A549 (cell line): ENCODE results near the gene EXOC3L2. TPM values are rescaled to one million over a fixed set of nuclear protein-coding genes. Genes with fewer than 3 reads are reported as not detected.

Experiments
- ATAC-seq, 2 experiments: fragments of 200-7000 bp in 1 of 2; fragments of >200 bp in 1 of 2; cut with Nextera tagmentation in 1 of 2; cut with Tn5 transposase in 1 of 2; 3 replicates each; pipeline versions ENCODE4 v1.8.0 to v1.9.1; 2018 to 2020; ENCODE audit warnings: mild to moderate bottlenecking in 1 of 2, moderate library complexity in 1 of 2
- CTCF ChIA-PET: fragments of 300-600 bp; sonication (Branson Sonifier 250); formaldehyde crosslinking; extraction: SDS; loops from one replicate; lab custom pipeline; 2021; ENCODE audit warnings: antibody characterized with exemption, inconsistent platforms; lab: Yijun Ruan, JAX
- POLR2A ChIA-PET: fragments of 350-600 bp; formaldehyde crosslinking; extraction: SDS; loops from one replicate; lab custom pipeline; 2021; ENCODE audit warnings: antibody characterized with exemption, inconsistent platforms; lab: Yijun Ruan, JAX
- DNase-seq, 2 experiments: peaks; one replicate each; pipeline versions ENCODE4 v3.0.0 to v3.0.0-alpha.2; 2011 to 2016; ENCODE audit warnings: low read depth in 1 of 2, low spot score in 1 of 2
- FAIRE-seq: peaks from 2 replicates; lab custom pipeline; 2011; peaks lifted over from hg19 to GRCh38; lab: Jason Lieb, UNC
- H3K27ac ChIP-seq, 2 experiments: fragments of >200 bp; sonication (Bioruptor Twin); formaldehyde crosslinking; 3 replicates each; pipeline ENCODE4 v1.5.1; 2016 to 2017
- H3K4me1 ChIP-seq: fragments of >200 bp; sonication (Bioruptor Twin); formaldehyde crosslinking; 3 replicates; pipeline ENCODE4 v1.6.1; 2016
- H3K4me2 ChIP-seq: fragments of >200 bp; sonication (Bioruptor Twin); formaldehyde crosslinking; 3 replicates; pipeline ENCODE4 v1.6.1; 2016
- H3K4me3 ChIP-seq: fragments of >200 bp; sonication (Bioruptor Twin); formaldehyde crosslinking; 3 replicates; pipeline ENCODE4 v1.5.1; 2016
- H3K9me3 ChIP-seq: fragments of >200 bp; sonication (Bioruptor Twin); formaldehyde crosslinking; 3 replicates; pipeline ENCODE4 v1.6.1; 2016
- ATOH8 ChIP-seq: fragments of 250-450 bp; sonication (Bioruptor Pico); IDR thresholded peaks from 2 replicates; pipeline ENCODE4 v1.5.0; 2020; ENCODE audit warnings: low read depth, mild to moderate bottlenecking, moderate library complexity
- BCL3 ChIP-seq: fragments of >200 bp; sonication (Bioruptor Twin); formaldehyde crosslinking; IDR thresholded peaks from 3 replicates; pipeline ENCODE4 v1.6.1; 2016
- BHLHE40 ChIP-seq: IDR thresholded peaks from 2 replicates; pipeline ENCODE4 v1.6.1; 2012; ENCODE audit warnings: low read depth, low read length, inconsistent platforms
- CBX2 ChIP-seq: fragments of 200-600 bp; sonication (generic); IDR thresholded peaks from 2 replicates; pipeline ENCODE4 v1.6.1; 2016; ENCODE audit warnings: low read depth, mild to moderate bottlenecking, borderline replicate concordance
- CBX8 ChIP-seq: fragments of 200-600 bp; sonication (generic); IDR thresholded peaks from 2 replicates; pipeline ENCODE4 v1.6.1; 2016
- CEBPB ChIP-seq, 2 experiments: fragments of >200 bp in 1 of 2; sonication (Bioruptor Twin) in 1 of 2; formaldehyde crosslinking in 1 of 2; IDR thresholded peaks; 2 replicates each; pipeline ENCODE4 v1.6.1; 2012 to 2016
- ESRRA ChIP-seq: fragments of 150-350 bp; IDR thresholded peaks from 2 replicates; pipeline ENCODE4 v1.6.1; 2014; ENCODE audit warnings: mild to moderate bottlenecking, low read length, borderline replicate concordance
- FOXS1 ChIP-seq: fragments of 250-450 bp; sonication (Bioruptor Pico); IDR thresholded peaks from 2 replicates; pipeline ENCODE4 v1.5.0; 2020; ENCODE audit warnings: mild to moderate bottlenecking, moderate library complexity
- GATA3 ChIP-seq: IDR thresholded peaks from 2 replicates; pipeline ENCODE4 v1.6.1; 2012; ENCODE audit warnings: borderline replicate concordance
- HDAC2 ChIP-seq: fragments of 200-600 bp; sonication (generic); IDR thresholded peaks from 2 replicates; pipeline ENCODE4 v1.6.1; 2016
- HOXA7 ChIP-seq: fragments of 250-450 bp; sonication (Bioruptor Pico); IDR thresholded peaks from 2 replicates; pipeline ENCODE4 v1.5.0; 2020; ENCODE audit warnings: mild to moderate bottlenecking, moderate library complexity
- HOXB13 ChIP-seq: fragments of 250-450 bp; sonication (Bioruptor Pico); IDR thresholded peaks from 2 replicates; pipeline ENCODE4 v1.5.0; 2020; ENCODE audit warnings: low read depth, mild to moderate bottlenecking, moderate library complexity
- HOXB5 ChIP-seq: fragments of 250-450 bp; sonication (Bioruptor Pico); IDR thresholded peaks from 2 replicates; pipeline ENCODE4 v1.5.0; 2020; ENCODE audit warnings: mild to moderate bottlenecking, moderate library complexity
- JUN ChIP-seq, 2 experiments: fragments of >200 bp; sonication (Bioruptor Twin); formaldehyde crosslinking; IDR thresholded peaks; 2 replicates in 1 of 2; 3 replicates in 1 of 2; pipeline ENCODE4 v1.6.1; 2016 to 2017
- JUNB ChIP-seq: fragments of >200 bp; sonication (Bioruptor Twin); formaldehyde crosslinking; IDR thresholded peaks from 2 replicates; pipeline ENCODE4 v1.6.1; 2016
- KDM1A ChIP-seq: fragments of 200-600 bp; sonication (generic); IDR thresholded peaks from 2 replicates; pipeline ENCODE4 v1.6.1; 2016; ENCODE audit warnings: low read depth, mild to moderate bottlenecking
- KDM5A ChIP-seq: fragments of 200-600 bp; sonication (generic); IDR thresholded peaks from 2 replicates; pipeline ENCODE4 v1.6.1; 2016; ENCODE audit warnings: antibody characterized with exemption, mild to moderate bottlenecking
- MAFK ChIP-seq: fragments of 450-650 bp; IDR thresholded peaks from 2 replicates; pipeline ENCODE4 v1.6.1; 2014; ENCODE audit not compliant: partially characterized antibody
- NFE2L2 ChIP-seq: fragments of 150-350 bp; conservative IDR thresholded peaks from 2 replicates; pipeline ENCODE4 v1.6.1; 2014; ENCODE audit warnings: low read length
- NR3C1 ChIP-seq: fragments of >200 bp; sonication (Bioruptor Twin); formaldehyde crosslinking; IDR thresholded peaks from 3 replicates; pipeline ENCODE4 v1.6.1; 2017
- PHF8 ChIP-seq: fragments of 200-600 bp; sonication (generic); IDR thresholded peaks from 2 replicates; pipeline ENCODE4 v1.6.1; 2016; ENCODE audit warnings: low read depth, mild to moderate bottlenecking, antibody characterized with exemption, moderate library complexity, borderline replicate concordance
- POLR2A ChIP-seq: IDR thresholded peaks from 2 replicates; pipeline ENCODE4 v1.6.1; 2012; ENCODE audit warnings: mild to moderate bottlenecking, low read length
- POLR2AphosphoS2 ChIP-seq: conservative IDR thresholded peaks from 2 replicates; pipeline ENCODE4 v1.6.1; 2012; ENCODE audit warnings: low read length, improper control_type of control experiment, inconsistent platforms
- RAD21 ChIP-seq, 2 experiments: fragments of >200 bp in 1 of 2; sonication (Bioruptor Twin) in 1 of 2; formaldehyde crosslinking in 1 of 2; IDR thresholded peaks in 1 of 2; conservative IDR thresholded peaks in 1 of 2; 2 replicates in 1 of 2; 3 replicates in 1 of 2; pipeline ENCODE4 v1.6.1; 2012 to 2018; ENCODE audit warnings: inconsistent platforms in 1 of 2
- REST ChIP-seq: fragments of 200-600 bp; sonication (generic); IDR thresholded peaks from 2 replicates; pipeline ENCODE4 v1.6.1; 2016; ENCODE audit warnings: antibody characterized with exemption, mild to moderate bottlenecking, moderate library complexity
- SREBF2 ChIP-seq: fragments of 450-650 bp; IDR thresholded peaks from 2 replicates; pipeline ENCODE4 v1.6.1; 2014; ENCODE audit warnings: mild to moderate bottlenecking, moderate library complexity
- TFCP2L1 ChIP-seq: fragments of 250-450 bp; sonication (Bioruptor Pico); IDR thresholded peaks from 2 replicates; pipeline ENCODE4 v1.5.0; 2021; ENCODE audit warnings: mild to moderate bottlenecking
- TP53 ChIP-seq: fragments of 250-450 bp; sonication (Bioruptor Pico); IDR thresholded peaks from 2 replicates; pipeline ENCODE4 v1.5.0; 2021; ENCODE audit warnings: mild to moderate bottlenecking, moderate library complexity
- ZFP36 ChIP-seq: fragments of 450-650 bp; IDR thresholded peaks from 2 replicates; pipeline ENCODE4 v1.6.1; 2014; ENCODE audit warnings: borderline replicate concordance; ENCODE audit not compliant: partially characterized antibody
- ZSCAN20 ChIP-seq: fragments of 250-450 bp; sonication (Bioruptor Pico); IDR thresholded peaks from 2 replicates; pipeline ENCODE4 v1.8.0; 2022; ENCODE audit warnings: mild to moderate bottlenecking, moderate library complexity
- WGBS: methylation state at CpG from one replicate; pipeline ENCODE4 v1.1.6; 2017; ENCODE audit errors: missing lambda C conversion rate; 5-methylcytosine and 5-hydroxymethylcytosine counted together
- polyA plus RNA-seq, 4 experiments: library from polyadenylated mRNA; depleted of rRNA in 3 of 4; stranded (reverse); fragments of >200 nt; fragmentation: RNase III in 1 of 4; extraction: RNeasy Plus Mini Kit Qiagen cat#74134 plus additional on column Dnase treatment in 1 of 4; gene quantifications; 2 replicates in 3 of 4; 3 replicates in 1 of 4; pipeline ENCODE4 v1.2.3, GENCODE V29; 2011 to 2017
- TF ChIP-seq, protein P1 (sequence below): IDR thresholded peaks from 2 replicates; pipeline ENCODE4 v1.6.1; 2012; ENCODE audit warnings: low read depth, borderline replicate concordance
- TF ChIP-seq, protein P2 (sequence below): fragments of >200 bp; sonication (Bioruptor Twin); formaldehyde crosslinking; IDR thresholded peaks from 3 replicates; pipeline ENCODE4 v1.5.1; 2016

EXOC3L2 gene
- polyA plus RNA-seq, 2 of the 4 experiments (the other 2 are of a cell fraction), result 0.16 to 0.50 TPM

DNA sequence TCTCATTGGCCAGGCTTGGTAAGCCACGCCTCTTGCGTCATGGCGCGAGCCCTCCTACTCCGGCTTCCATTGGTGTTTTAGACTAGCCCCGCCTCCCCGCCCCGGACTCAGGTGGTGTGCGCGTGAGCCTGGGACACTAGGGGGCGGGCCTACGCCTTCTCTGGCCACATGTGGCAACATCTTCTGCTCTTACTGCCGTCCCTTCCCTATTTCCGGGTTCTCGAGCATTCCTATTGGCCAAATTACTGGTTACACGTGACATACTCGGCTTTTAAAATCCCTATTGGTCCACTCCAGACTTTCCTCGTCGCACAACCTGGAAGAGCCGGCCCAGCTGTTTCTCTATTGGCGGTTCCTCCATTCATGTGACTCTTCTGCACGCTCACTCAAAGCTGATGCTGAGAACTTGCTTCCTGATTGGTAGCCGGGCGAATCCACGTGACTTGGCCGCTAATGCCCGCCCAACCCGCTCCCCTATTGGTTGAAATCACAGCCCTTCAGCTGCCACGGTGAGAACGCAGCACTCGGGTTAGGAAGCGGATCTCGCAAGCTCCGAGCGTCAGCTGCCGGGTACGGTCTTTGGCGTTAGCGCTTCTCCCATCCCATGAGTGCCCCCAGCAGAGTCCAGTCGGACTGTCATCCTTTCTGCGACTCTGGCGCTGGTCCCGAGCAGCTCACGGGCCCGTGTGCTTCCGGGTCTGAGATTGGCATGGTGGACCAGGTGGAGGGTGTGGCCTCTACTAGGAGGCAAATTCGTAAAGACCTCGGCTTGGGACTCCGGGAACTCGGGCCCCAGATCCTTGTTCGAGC lies 66.7 kb downstream of the EXOC3L2 start, which contains the start of gene BLOC1S3:
Gene BLOC1S3, plus strand, starts transcription at position 523 of the 810 bp plus-strand sequence. CDS start 513 bp downstream, outside the sequence.
- DNase-seq, result peak; percentile 100
- Histone ChIP-seq H3K4me1 (peaks cover 11% of the 10 kb centered on the region; the same call in 2 of the 3 replicates), H3K9me3 (no peaks in the 10 kb centered on the region), H3K4me2 (peak within 1 kb of the TSS; percentile 92), H3K4me3 (peak within 1 kb of the TSS; percentile 71), H3K27ac (peak within 1 kb of the TSS; percentile 76 to 85)
- ChIA-PET POLR2A (interaction anchor here (0.6 to 3.3 kb wide), 14 partner anchors 8 to 515 kb away, joined by 3 to 23 read pairs (median 3); partner anchors contain the start of genes GEMIN7 and PPP1R37), CTCF (interaction anchor here (0.6 to 2.5 kb wide), 17 partner anchors 8 to 261 kb away, joined by 3 to 18 read pairs (median 5); partner anchors contain the start of genes NKPD1 and PPP1R13L)
- ATAC-seq, result peak; percentile 87 to 94
- WGBS, result 2% methylated on average over 51 of the region's 51 CpGs
- FAIRE-seq, result peak; percentile 68
- no peak for TF ChIP-seq ATOH8 (CRISPR knock-in tag)
- TF ChIP-seq BHLHE40, result peak; percentile 78
- no peak for TF ChIP-seq HOXA7
- TF ChIP-seq, protein P1, sequence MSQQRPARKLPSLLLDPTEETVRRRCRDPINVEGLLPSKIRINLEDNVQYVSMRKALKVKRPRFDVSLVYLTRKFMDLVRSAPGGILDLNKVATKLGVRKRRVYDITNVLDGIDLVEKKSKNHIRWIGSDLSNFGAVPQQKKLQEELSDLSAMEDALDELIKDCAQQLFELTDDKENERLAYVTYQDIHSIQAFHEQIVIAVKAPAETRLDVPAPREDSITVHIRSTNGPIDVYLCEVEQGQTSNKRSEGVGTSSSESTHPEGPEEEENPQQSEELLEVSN, result peak; percentile 56
- peak; percentile 50; the same call in 1 of the 2 replicates for TF ChIP-seq GATA3
- TF ChIP-seq FOXS1 (CRISPR knock-in tag), result no peak
- TF ChIP-seq ZSCAN20 (CRISPR knock-in tag), result no peak
- no peak for TF ChIP-seq CBX2
- no peak for TF ChIP-seq KDM5A
- TF ChIP-seq BCL3, result 0 out of 3 replicates have a peak, but pooled peaks have one; percentile 57
- no peak for TF ChIP-seq REST
- no peak for TF ChIP-seq CBX8
- TF ChIP-seq KDM1A, result no peak
- TF ChIP-seq, protein P2, sequence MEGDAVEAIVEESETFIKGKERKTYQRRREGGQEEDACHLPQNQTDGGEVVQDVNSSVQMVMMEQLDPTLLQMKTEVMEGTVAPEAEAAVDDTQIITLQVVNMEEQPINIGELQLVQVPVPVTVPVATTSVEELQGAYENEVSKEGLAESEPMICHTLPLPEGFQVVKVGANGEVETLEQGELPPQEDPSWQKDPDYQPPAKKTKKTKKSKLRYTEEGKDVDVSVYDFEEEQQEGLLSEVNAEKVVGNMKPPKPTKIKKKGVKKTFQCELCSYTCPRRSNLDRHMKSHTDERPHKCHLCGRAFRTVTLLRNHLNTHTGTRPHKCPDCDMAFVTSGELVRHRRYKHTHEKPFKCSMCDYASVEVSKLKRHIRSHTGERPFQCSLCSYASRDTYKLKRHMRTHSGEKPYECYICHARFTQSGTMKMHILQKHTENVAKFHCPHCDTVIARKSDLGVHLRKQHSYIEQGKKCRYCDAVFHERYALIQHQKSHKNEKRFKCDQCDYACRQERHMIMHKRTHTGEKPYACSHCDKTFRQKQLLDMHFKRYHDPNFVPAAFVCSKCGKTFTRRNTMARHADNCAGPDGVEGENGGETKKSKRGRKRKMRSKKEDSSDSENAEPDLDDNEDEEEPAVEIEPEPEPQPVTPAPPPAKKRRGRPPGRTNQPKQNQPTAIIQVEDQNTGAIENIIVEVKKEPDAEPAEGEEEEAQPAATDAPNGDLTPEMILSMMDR, result no peak; the same call in 2 of the 3 replicates
- TF ChIP-seq PHF8, result no peak
- no peak for TF ChIP-seq JUNB
- peak in 1 of 2 experiments; percentile 21; a peak in 1 of 5 replicates for TF ChIP-seq JUN (IDR thresholded peaks at IDR 0.05)
- peak; percentile 33 for TF ChIP-seq MAFK
- TF ChIP-seq TFCP2L1 (CRISPR knock-in tag), result no peak
- TF ChIP-seq NR3C1, result no peak
- TF ChIP-seq NFE2L2, result no peak
- TF ChIP-seq ZFP36, result no peak
- TF ChIP-seq RAD21 (conservative IDR thresholded peaks at IDR 0.05 in 1 of 2, IDR thresholded peaks at IDR 0.05 in 1 of 2), result peak in 1 of 2 experiments; percentile 6; a peak in 1 of 5 replicates
- no peak for TF ChIP-seq ESRRA
- peak; percentile 61 to 81; a peak in 3 of 4 replicates for TF ChIP-seq CEBPB (IDR thresholded peaks at IDR 0.05)
- TF ChIP-seq HOXB13 (CRISPR knock-in tag), result no peak
- no peak for TF ChIP-seq HOXB5
- TF ChIP-seq POLR2AphosphoS2, result no peak
- no peak for TF ChIP-seq HDAC2
- no peak for TF ChIP-seq SREBF2
- TF ChIP-seq POLR2A, result peak; percentile 76
- no peak for TF ChIP-seq TP53
